ENCODE measurements around the gene KRTAP10-12.

KRTAP10-12 gene

GRCh38 chr21:44710294-44710665 lies 13.3 kb downstream of the KRTAP10-12 start:
- Histone ChIP-seq H3K4me1 (ENCODE audit: control insufficient read depth in 1 of 2, insufficient read depth in 2 of 2, low read length in 2 of 2) (peaks cover 0 to 24% of the 10 kb centered on the region in 2 donors), H3K9me3 (ENCODE audit: control insufficient read depth in 1 of 2, low read length in 2 of 2) (no peaks in the 10 kb centered on the region), H3K27ac (ENCODE audit: low read length) (no peak overlapping the region), H3K36me3 (ENCODE audit: control insufficient read depth in 1 of 2, insufficient read depth in 2 of 2, low read length in 2 of 2) (no peaks in the 10 kb centered on the region), H3K27me3 (ENCODE audit: low read depth, low read length) (peaks cover 63% of the 10 kb centered on the region), H3K4me3 (ENCODE audit: low read depth in 1 of 2, low read length in 2 of 2) (no peak overlapping the region)

- H3K4me3 ChIP-seq (ENCODE audit: low read depth in 1 of 2, low read length in 2 of 2) = no peak overlapping the region
- H3K4me1 ChIP-seq (ENCODE audit: control insufficient read depth in 1 of 2, insufficient read depth in 2 of 2, low read length in 2 of 2) = peaks cover 0 to 24% of the 10 kb centered on the region in 2 donors
- no peaks in the 10 kb centered on the region for H3K9me3 ChIP-seq (ENCODE audit: control insufficient read depth in 1 of 2, low read length in 2 of 2)
- H3K27ac ChIP-seq (ENCODE audit: low read length) = no peak overlapping the region
- H3K36me3 ChIP-seq (ENCODE audit: control insufficient read depth in 1 of 2, insufficient read depth in 2 of 2, low read length in 2 of 2) = no peaks in the 10 kb centered on the region
- peaks cover 63% of the 10 kb centered on the region for H3K27me3 ChIP-seq (ENCODE audit: low read depth, low read length)
Observed at GRCh38 chr21:44710756-44711326, 13.9 kb downstream of the KRTAP10-12 start.

GRCh38 chr21:44711327-44712202 lies 14.6 kb downstream of the KRTAP10-12 start, which contains the start of gene TSPEAR:
TSPEAR (minus strand) TSS chr21:44711572; CDS start chr21:44711514, 58 bp downstream.
- no peaks in the 10 kb centered on the region for H3K9me3 ChIP-seq (ENCODE audit: control insufficient read depth in 1 of 2, low read length in 2 of 2)
- no peak within 1 kb of the TSS for H3K27ac ChIP-seq (ENCODE audit: low read length)
- no peaks in the 10 kb centered on the region for H3K36me3 ChIP-seq (ENCODE audit: control insufficient read depth in 1 of 2, insufficient read depth in 2 of 2, low read length in 2 of 2)
- peaks cover 56% of the 10 kb centered on the region for H3K27me3 ChIP-seq (ENCODE audit: low read depth, low read length)
- H3K4me3 ChIP-seq (ENCODE audit: low read depth in 1 of 2, low read length in 2 of 2) = no peak within 1 kb of the TSS
- H3K4me1 ChIP-seq (ENCODE audit: control insufficient read depth in 1 of 2, insufficient read depth in 2 of 2, low read length in 2 of 2) = peaks cover 0 to 22% of the 10 kb centered on the region in 2 donors

GRCh38 chr21:44712203-44713028 lies 15.4 kb downstream of the KRTAP10-12 start:
- H3K27ac ChIP-seq (ENCODE audit: low read length) = no peak overlapping the region
- H3K9me3 ChIP-seq (ENCODE audit: control insufficient read depth in 1 of 2, low read length in 2 of 2) = no peaks in the 10 kb centered on the region
- peaks cover 0 to 21% of the 10 kb centered on the region in 2 donors for H3K4me1 ChIP-seq (ENCODE audit: control insufficient read depth in 1 of 2, insufficient read depth in 2 of 2, low read length in 2 of 2)
- H3K27me3 ChIP-seq (ENCODE audit: low read depth, low read length) = peaks cover 53% of the 10 kb centered on the region
- H3K4me3 ChIP-seq (ENCODE audit: low read depth in 1 of 2, low read length in 2 of 2) = no peak overlapping the region
- no peaks in the 10 kb centered on the region for H3K36me3 ChIP-seq (ENCODE audit: control insufficient read depth in 1 of 2, insufficient read depth in 2 of 2, low read length in 2 of 2)

GRCh38 chr21:44713130-44713529 lies 16.2 kb downstream of the KRTAP10-12 start:
- Histone ChIP-seq H3K36me3 (ENCODE audit: control insufficient read depth in 1 of 2, insufficient read depth in 2 of 2, low read length in 2 of 2) (no peaks in the 10 kb centered on the region), H3K9me3 (ENCODE audit: control insufficient read depth in 1 of 2, low read length in 2 of 2) (no peaks in the 10 kb centered on the region), H3K27ac (ENCODE audit: low read length) (no peak overlapping the region), H3K4me1 (ENCODE audit: control insufficient read depth in 1 of 2, insufficient read depth in 2 of 2, low read length in 2 of 2) (peaks cover 0 to 21% of the 10 kb centered on the region in 2 donors), H3K4me3 (ENCODE audit: low read depth in 1 of 2, low read length in 2 of 2) (no peak overlapping the region), H3K27me3 (ENCODE audit: low read depth, low read length) (peaks cover 50% of the 10 kb centered on the region)

- no peaks in the 10 kb centered on the region for H3K9me3 ChIP-seq (ENCODE audit: control insufficient read depth in 1 of 2, low read length in 2 of 2)
- H3K27ac ChIP-seq (ENCODE audit: low read length) = no peak overlapping the region
- no peak overlapping the region for H3K4me3 ChIP-seq (ENCODE audit: low read depth in 1 of 2, low read length in 2 of 2)
- H3K36me3 ChIP-seq (ENCODE audit: control insufficient read depth in 1 of 2, insufficient read depth in 2 of 2, low read length in 2 of 2) = no peaks in the 10 kb centered on the region
- peaks cover 47% of the 10 kb centered on the region for H3K27me3 ChIP-seq (ENCODE audit: low read depth, low read length)
- peaks cover 0 to 21% of the 10 kb centered on the region in 2 donors for H3K4me1 ChIP-seq (ENCODE audit: control insufficient read depth in 1 of 2, insufficient read depth in 2 of 2, low read length in 2 of 2)
Observed at GRCh38 chr21:44713846-44714245, 16.9 kb downstream of the KRTAP10-12 start.

- Histone ChIP-seq H3K36me3 (ENCODE audit: control insufficient read depth in 1 of 2, insufficient read depth in 2 of 2, low read length in 2 of 2) (no peaks in the 10 kb centered on the region), H3K4me1 (ENCODE audit: control insufficient read depth in 1 of 2, insufficient read depth in 2 of 2, low read length in 2 of 2) (peaks cover 0 to 12% of the 10 kb centered on the region in 2 donors), H3K27ac (ENCODE audit: low read length) (no peak overlapping the region), H3K27me3 (ENCODE audit: low read depth, low read length) (peaks cover 39% of the 10 kb centered on the region), H3K9me3 (ENCODE audit: control insufficient read depth in 1 of 2, low read length in 2 of 2) (no peaks in the 10 kb centered on the region), H3K4me3 (ENCODE audit: low read depth in 1 of 2, low read length in 2 of 2) (no peak overlapping the region)
Observed at GRCh38 chr21:44714905-44715304, 17.9 kb downstream of the KRTAP10-12 start.

- Histone ChIP-seq H3K9me3 (ENCODE audit: control insufficient read depth in 1 of 2, low read length in 2 of 2) (no peaks in the 10 kb centered on the region), H3K36me3 (ENCODE audit: control insufficient read depth in 1 of 2, insufficient read depth in 2 of 2, low read length in 2 of 2) (no peaks in the 10 kb centered on the region), H3K27ac (ENCODE audit: low read length) (no peak overlapping the region), H3K4me1 (ENCODE audit: control insufficient read depth in 1 of 2, insufficient read depth in 2 of 2, low read length in 2 of 2) (no peaks in the 10 kb centered on the region), H3K27me3 (ENCODE audit: low read depth, low read length) (peaks cover 25% of the 10 kb centered on the region), H3K4me3 (ENCODE audit: low read depth in 1 of 2, low read length in 2 of 2) (no peak overlapping the region)
Observed at GRCh38 chr21:44716984-44717383, 20.0 kb downstream of the KRTAP10-12 start.

- Histone ChIP-seq H3K27ac (ENCODE audit: low read length) (no peak overlapping the region), H3K9me3 (ENCODE audit: control insufficient read depth in 1 of 2, low read length in 2 of 2) (no peaks in the 10 kb centered on the region), H3K27me3 (ENCODE audit: low read depth, low read length) (peaks cover 22% of the 10 kb centered on the region), H3K4me1 (ENCODE audit: control insufficient read depth in 1 of 2, insufficient read depth in 2 of 2, low read length in 2 of 2) (peaks cover 0 to 2% of the 10 kb centered on the region in 2 donors), H3K4me3 (ENCODE audit: low read depth in 1 of 2, low read length in 2 of 2) (no peak overlapping the region), H3K36me3 (ENCODE audit: control insufficient read depth in 1 of 2, insufficient read depth in 2 of 2, low read length in 2 of 2) (no peaks in the 10 kb centered on the region)
Observed at GRCh38 chr21:44718093-44718492, 21.1 kb downstream of the KRTAP10-12 start.

- peaks cover 22% of the 10 kb centered on the region for H3K27me3 ChIP-seq (ENCODE audit: low read depth, low read length)
- H3K27ac ChIP-seq (ENCODE audit: low read length) = no peak overlapping the region
- H3K4me1 ChIP-seq (ENCODE audit: control insufficient read depth in 1 of 2, insufficient read depth in 2 of 2, low read length in 2 of 2) = peaks cover 0 to 6% of the 10 kb centered on the region in 2 donors
- H3K9me3 ChIP-seq (ENCODE audit: control insufficient read depth in 1 of 2, low read length in 2 of 2) = no peaks in the 10 kb centered on the region
- no peak overlapping the region for H3K4me3 ChIP-seq (ENCODE audit: low read depth in 1 of 2, low read length in 2 of 2)
- H3K36me3 ChIP-seq (ENCODE audit: control insufficient read depth in 1 of 2, insufficient read depth in 2 of 2, low read length in 2 of 2) = no peaks in the 10 kb centered on the region
Observed at GRCh38 chr21:44718571-44718970, 21.6 kb downstream of the KRTAP10-12 start.

GRCh38 chr21:44720170-44720569 lies 23.2 kb downstream of the KRTAP10-12 start:
- H3K27ac ChIP-seq (ENCODE audit: low read length) = no peak overlapping the region
- H3K27me3 ChIP-seq (ENCODE audit: low read depth, low read length) = peaks cover 16% of the 10 kb centered on the region
- no peaks in the 10 kb centered on the region for H3K36me3 ChIP-seq (ENCODE audit: control insufficient read depth in 1 of 2, insufficient read depth in 2 of 2, low read length in 2 of 2)
- no peaks in the 10 kb centered on the region for H3K9me3 ChIP-seq (ENCODE audit: control insufficient read depth in 1 of 2, low read length in 2 of 2)
- H3K4me3 ChIP-seq (ENCODE audit: low read depth in 1 of 2, low read length in 2 of 2) = no peak overlapping the region
- H3K4me1 ChIP-seq (ENCODE audit: control insufficient read depth in 1 of 2, insufficient read depth in 2 of 2, low read length in 2 of 2) = peaks cover 0 to 9% of the 10 kb centered on the region in 2 donors

Data from muscle layer of duodenum (tissue), 2 donors.